ENCODE results near the gene MAML2.

- TF ChIP-seq GATA2 (IDR thresholded peaks at IDR 0.05; ENCODE audit: low read depth, low read length): no peak
- no peak for TF ChIP-seq GATA3 (IDR thresholded peaks at IDR 0.05; ENCODE audit: low read depth, low read length)
Measured at GRCh38 chr11:96161307-96162089, 181.5 kb downstream of the MAML2 start.
